Glutamatergic neuron (in vitro differentiated cells): ENCODE results near the gene NDUFV2. TPM values are rescaled to one million over a fixed set of nuclear protein-coding genes. Genes with fewer than 3 reads are reported as not detected.

ENCODE experiments used
- DNase-seq: peaks from one replicate; pipeline ENCODE4 v3.0.0; 2022
- H3K27ac Mint-ChIP-seq: one replicate; pipeline ENCODE4 v1.8.0; 2020; ENCODE audit warnings: mild to moderate bottlenecking, mixed read lengths, inconsistent platforms; ENCODE audit not compliant: unreplicated experiment
- H3K27me3 Mint-ChIP-seq: one replicate; pipeline ENCODE4 v1.8.0; 2020; ENCODE audit warnings: mild to moderate bottlenecking, moderate library complexity, mixed read lengths, inconsistent platforms; ENCODE audit not compliant: unreplicated experiment
- H3K36me3 Mint-ChIP-seq: one replicate; pipeline ENCODE4 v1.8.0; 2020; ENCODE audit warnings: mild to moderate bottlenecking, mixed read lengths, inconsistent platforms; ENCODE audit not compliant: unreplicated experiment
- H3K4me1 Mint-ChIP-seq: one replicate; pipeline ENCODE4 v1.8.0; 2020; ENCODE audit warnings: mild to moderate bottlenecking, low read depth, mixed read lengths, inconsistent platforms; ENCODE audit not compliant: unreplicated experiment
- H3K4me3 Mint-ChIP-seq: one replicate; pipeline ENCODE4 v1.8.0; 2020; ENCODE audit warnings: mild to moderate bottlenecking, mixed read lengths, inconsistent platforms; ENCODE audit not compliant: unreplicated experiment
- H3K9me3 Mint-ChIP-seq: one replicate; pipeline ENCODE4 v1.8.0; 2020; ENCODE audit warnings: mild to moderate bottlenecking, moderate library complexity, mixed read lengths, inconsistent platforms; ENCODE audit not compliant: unreplicated experiment
- total RNA-seq: library from RNA; stranded (reverse); fragmentation: NEBNext Ultra II Directional; extraction: Animal tissue kit (Norgen Biotek cat#: 25700); gene quantifications from one replicate; pipeline ENCODE4 v1.2.1, GENCODE V29; 2021; ENCODE audit not compliant: unreplicated experiment
- TF ChIP-seq, protein P1 (sequence below): fragments of 200-600 bp; sonication (generic); IDR thresholded peaks from one replicate; pipeline ENCODE4 v1.5.0; 2021; ENCODE audit not compliant: partially characterized antibody, unreplicated experiment

The NDUFV2 gene
- total RNA-seq, 1 donor from 2014 or later = 133 TPM

DNA sequence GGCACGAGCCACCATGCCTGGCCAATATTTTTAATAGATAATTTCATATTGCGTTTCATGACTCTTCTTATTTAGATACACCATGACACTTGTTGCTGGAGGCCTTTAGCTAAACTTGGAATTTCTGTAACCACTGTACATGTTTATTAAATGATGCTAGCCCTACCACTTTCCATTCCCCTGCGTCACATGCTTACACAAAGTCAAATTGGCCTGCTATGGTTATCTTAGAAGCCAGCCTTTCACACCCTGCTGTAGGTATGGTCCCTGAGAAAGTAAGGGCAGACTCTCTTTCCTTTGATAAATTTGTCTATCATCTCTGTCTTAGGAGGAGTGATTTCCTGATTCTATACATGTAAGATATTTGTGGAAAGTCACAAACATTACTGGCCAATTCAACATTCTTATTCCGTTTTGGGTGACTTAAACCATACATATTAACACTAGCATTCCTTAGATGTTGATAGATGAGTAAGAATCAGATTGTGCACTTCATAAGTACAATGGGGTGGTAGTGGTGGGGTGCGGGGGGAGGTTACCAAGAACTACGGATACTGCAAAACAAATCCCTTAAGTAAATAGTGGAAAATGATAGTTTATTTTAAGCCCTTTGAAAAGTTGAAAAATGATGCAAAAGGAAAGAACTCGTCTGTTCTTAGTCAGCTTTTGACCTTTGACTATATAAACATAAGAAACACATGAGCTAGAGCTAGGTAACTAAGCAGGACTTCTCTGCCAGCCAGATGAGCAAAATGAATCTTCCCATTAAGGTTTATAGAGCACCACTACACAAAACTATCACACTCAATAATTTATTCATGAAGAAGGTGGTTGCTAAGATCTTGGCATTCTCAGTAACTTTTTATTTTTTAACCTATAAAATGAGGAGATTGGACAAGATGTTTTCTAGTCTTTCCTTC lies 7.9 kb upstream of the NDUFV2 start:
- TF ChIP-seq, protein P1, sequence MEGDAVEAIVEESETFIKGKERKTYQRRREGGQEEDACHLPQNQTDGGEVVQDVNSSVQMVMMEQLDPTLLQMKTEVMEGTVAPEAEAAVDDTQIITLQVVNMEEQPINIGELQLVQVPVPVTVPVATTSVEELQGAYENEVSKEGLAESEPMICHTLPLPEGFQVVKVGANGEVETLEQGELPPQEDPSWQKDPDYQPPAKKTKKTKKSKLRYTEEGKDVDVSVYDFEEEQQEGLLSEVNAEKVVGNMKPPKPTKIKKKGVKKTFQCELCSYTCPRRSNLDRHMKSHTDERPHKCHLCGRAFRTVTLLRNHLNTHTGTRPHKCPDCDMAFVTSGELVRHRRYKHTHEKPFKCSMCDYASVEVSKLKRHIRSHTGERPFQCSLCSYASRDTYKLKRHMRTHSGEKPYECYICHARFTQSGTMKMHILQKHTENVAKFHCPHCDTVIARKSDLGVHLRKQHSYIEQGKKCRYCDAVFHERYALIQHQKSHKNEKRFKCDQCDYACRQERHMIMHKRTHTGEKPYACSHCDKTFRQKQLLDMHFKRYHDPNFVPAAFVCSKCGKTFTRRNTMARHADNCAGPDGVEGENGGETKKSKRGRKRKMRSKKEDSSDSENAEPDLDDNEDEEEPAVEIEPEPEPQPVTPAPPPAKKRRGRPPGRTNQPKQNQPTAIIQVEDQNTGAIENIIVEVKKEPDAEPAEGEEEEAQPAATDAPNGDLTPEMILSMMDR = no peak
- H3K9me3 Mint-ChIP-seq = peaks cover 2% of the 10 kb centered on the region
- no peak overlapping the region for H3K27ac Mint-ChIP-seq
- H3K36me3 Mint-ChIP-seq = no peaks in the 10 kb centered on the region
- H3K4me1 Mint-ChIP-seq = peaks cover 4% of the 10 kb centered on the region
- H3K27me3 Mint-ChIP-seq = peaks cover 1% of the 10 kb centered on the region
- no peak for DNase-seq
- H3K4me3 Mint-ChIP-seq = no peak overlapping the region

GRCh38 chr18:9095297-9096006 lies 7.0 kb upstream of the NDUFV2 start:
- TF ChIP-seq, protein P1 = no peak

DNA sequence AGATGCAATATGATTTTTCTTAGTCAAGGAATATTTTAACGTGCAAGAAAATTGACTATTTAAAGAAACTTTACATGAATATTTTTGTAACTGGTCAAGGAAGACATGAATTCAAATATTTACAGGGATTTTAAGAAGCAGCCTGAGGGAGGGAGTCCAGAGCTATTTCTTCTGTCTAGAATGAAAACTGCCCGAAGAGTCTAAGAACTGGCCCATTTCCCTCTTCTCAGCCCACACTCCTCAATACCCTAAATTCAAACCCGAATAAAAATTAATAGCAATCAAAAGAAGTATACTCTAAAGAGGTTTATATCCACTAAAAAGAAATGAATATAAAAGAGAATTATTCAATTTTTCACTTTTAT lies 6.5 kb upstream of the NDUFV2 start:
- no peak for DNase-seq
- Mint-ChIP-seq H3K27ac (no peak overlapping the region), H3K4me3 (no peak overlapping the region), H3K27me3 (peaks cover 1% of the 10 kb centered on the region), H3K36me3 (no peaks in the 10 kb centered on the region), H3K4me1 (peaks cover 8% of the 10 kb centered on the region), H3K9me3 (peaks cover 2% of the 10 kb centered on the region)
- TF ChIP-seq, protein P1 = no peak

More at GRCh38 chr18:9095297-9096006, 7.0 kb upstream of the NDUFV2 start:
- Mint-ChIP-seq H3K4me3 (no peak overlapping the region), H3K27me3 (peaks cover 1% of the 10 kb centered on the region), H3K27ac (no peak overlapping the region), H3K4me1 (peaks cover 8% of the 10 kb centered on the region), H3K9me3 (peaks cover 2% of the 10 kb centered on the region), H3K36me3 (no peaks in the 10 kb centered on the region)
- DNase-seq = no peak

- no peak overlapping the region for H3K4me3 Mint-ChIP-seq
- H3K36me3 Mint-ChIP-seq = no peaks in the 10 kb centered on the region
- H3K27ac Mint-ChIP-seq = no peak overlapping the region
- H3K27me3 Mint-ChIP-seq = peaks cover 1% of the 10 kb centered on the region
- peaks cover 9% of the 10 kb centered on the region for H3K4me1 Mint-ChIP-seq
- TF ChIP-seq, protein P1 = no peak
- peaks cover 2% of the 10 kb centered on the region for H3K9me3 Mint-ChIP-seq
- no peak for DNase-seq
Observed at GRCh38 chr18:9096685-9097084, 5.8 kb upstream of the NDUFV2 start.

GRCh38 chr18:9097349-9097748 lies 5.2 kb upstream of the NDUFV2 start:
- DNase-seq = no peak
- peaks cover 10% of the 10 kb centered on the region for H3K4me1 Mint-ChIP-seq
- no peak overlapping the region for H3K27ac Mint-ChIP-seq

More at GRCh38 chr18:9097349-9097748, 5.2 kb upstream of the NDUFV2 start:
- peaks cover 2% of the 10 kb centered on the region for H3K9me3 Mint-ChIP-seq
- no peaks in the 10 kb centered on the region for H3K36me3 Mint-ChIP-seq
- no peak overlapping the region for H3K4me3 Mint-ChIP-seq
- peaks cover 1% of the 10 kb centered on the region for H3K27me3 Mint-ChIP-seq
- TF ChIP-seq, protein P1 = no peak
